ENCODE data around the gene ZNF430. TPM values are rescaled to one million over a fixed set of nuclear protein-coding genes. Genes with fewer than 3 reads are reported as not detected.
"Not testable (repeated sequence)": the region's sequence is repeated elsewhere in the genome, so short reads cannot be mapped to it uniquely, and the experiment has no call there.

The ZNF430 gene
- total RNA-seq (10 to 100 TPM; 20.3 to 32.4 (median 26.0) TPM), polyA plus RNA-seq (1 to 10 TPM; 3.3 to 5.5 (median 3.9) TPM)
- long read RNA-seq, donor 1, partial matches to known transcripts = 0 of 2 reads
- long read RNA-seq, donor 1, other reads (novel, unspliced or antisense) = 0 of 2 reads
- long read RNA-seq, donor 2, partial matches to known transcripts = 0 of 3 reads
- long read RNA-seq, donor 2, other reads (novel, unspliced or antisense) = 0 of 3 reads

- Histone ChIP-seq H3K27ac (peak within 1 kb of the TSS; percentile 85 to 93 (median 92)), H3K4me1 (peaks cover 5 to 48% (median 27%) of the 10 kb centered on the region in 6 donors), H3K36me3 (peaks cover 0 to 30% (median 26%) of the 10 kb centered on the region in 6 donors), H3K4me3 (peak within 1 kb of the TSS; percentile 71 to 93 (median 84)), H3K27me3 (replicated peaks in 1 of 7) (no peaks in the 10 kb centered on the region), H3K9me3 (no peaks in the 10 kb centered on the region)
- intact Hi-C loops (cut with DNase I; ENCODE audit: low total_unique reads) = no loop called here
- DNase-seq = peak; percentile 94
- TF ChIP-seq POLR2AphosphoS5 (IDR thresholded peaks at IDR 0.05) (peak; percentile 90 to 92 (median 92)), CTCF (IDR thresholded peaks at IDR 0.05 in 8 of 11, conservative IDR thresholded peaks at IDR 0.05 in 3 of 11) (no peak), POLR2A (IDR thresholded peaks at IDR 0.05) (peak in 2 of 3 donors; percentile 24 to 51)
- WGBS, 5 donors = 3 to 5% (median 5%) methylated on average over 33 to 44 of the region's 44 CpGs
Measured at GRCh38 chr19:21020298-21021227, at the start of gene ZNF430. Gene ZNF430, plus strand, starts transcription at chr19:21020657. Its CDS starts 144 bp downstream, at chr19:21020801.

GRCh38 chr19:20992788-20993187 is 27.7 kb upstream of the ZNF430 start:
- H3K4me1 ChIP-seq; H3K4me3 ChIP-seq; DNase-seq; H3K27ac ChIP-seq; intact Hi-C loops (cut with DNase I; ENCODE audit: low total_unique reads); H3K27me3 ChIP-seq (replicated peaks in 1 of 7); H3K36me3 ChIP-seq: not testable (repeated sequence)
- 89 to 96% (median 90%) methylated on average over 2 of the region's 2 CpGs for WGBS, 5 donors
- H3K9me3 ChIP-seq = peaks cover 0 to 56% (median 34%) of the 10 kb centered on the region in 8 donors

DNA sequence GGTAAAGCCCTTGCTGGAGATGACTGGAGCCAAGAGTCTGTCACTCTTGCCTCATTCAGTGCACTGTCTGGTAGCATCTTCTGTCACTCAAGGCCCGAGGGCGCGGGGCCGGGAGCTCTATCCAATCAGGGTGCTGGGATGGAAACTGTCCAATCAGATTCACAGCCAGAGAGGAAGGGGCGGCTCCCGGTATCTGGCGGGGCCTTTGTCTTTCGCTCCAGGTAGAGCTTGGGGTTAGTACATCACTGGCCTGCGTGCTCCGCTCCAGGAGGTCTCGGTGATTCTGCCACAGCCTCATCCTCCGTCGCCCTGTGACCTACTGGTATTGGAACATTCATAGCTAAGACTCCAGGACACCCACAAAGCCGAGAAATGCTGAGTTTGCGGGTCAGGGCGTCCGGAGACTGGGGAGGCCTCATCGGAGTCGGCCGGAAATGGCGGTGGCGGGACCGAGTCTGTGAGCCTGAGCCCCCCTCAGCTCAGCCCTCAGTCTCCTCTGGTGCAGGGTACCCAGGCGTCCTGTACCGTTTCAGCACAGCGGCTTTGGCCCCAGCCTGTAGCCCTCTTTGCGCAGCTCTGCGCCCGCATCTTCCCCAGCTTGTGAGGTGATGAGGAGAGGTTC is 20.6 kb upstream of the ZNF430 start:
- intact Hi-C loops (cut with DNase I; ENCODE audit: low total_unique reads) = no loop called here
- H3K27ac ChIP-seq = no peak overlapping the region
- no peak for TF ChIP-seq POLR2A (IDR thresholded peaks at IDR 0.05)
- TF ChIP-seq POLR2AphosphoS5 (IDR thresholded peaks at IDR 0.05) = peak in 2 of 3 donors; percentile 14 to 63
- TF ChIP-seq CTCF (IDR thresholded peaks at IDR 0.05 in 8 of 11, conservative IDR thresholded peaks at IDR 0.05 in 3 of 11) = no peak
- H3K27me3 ChIP-seq (replicated peaks in 1 of 7) = no peaks in the 10 kb centered on the region
- H3K4me3 ChIP-seq = peak overlapping the region; percentile 26 to 74 (median 38)
- peak; percentile 88 for DNase-seq
- H3K36me3 ChIP-seq = no peaks in the 10 kb centered on the region
- H3K9me3 ChIP-seq = no peaks in the 10 kb centered on the region
- peaks cover 0 to 16% (median 11%) of the 10 kb centered on the region in 6 donors for H3K4me1 ChIP-seq
- WGBS, 5 donors = 0 to 3% (median 2%) methylated on average over 13 to 29 of the region's 29 CpGs

- WGBS, 5 donors = 8 to 19% (median 14%) methylated on average over 11 of the region's 11 CpGs
- H3K27me3 ChIP-seq (replicated peaks in 1 of 7); H3K9me3 ChIP-seq; DNase-seq; intact Hi-C loops (cut with DNase I; ENCODE audit: low total_unique reads): not testable (repeated sequence)
- H3K4me1 ChIP-seq = peaks cover 5 to 54% (median 27%) of the 10 kb centered on the region in 6 donors
- peaks cover 0 to 37% (median 29%) of the 10 kb centered on the region in 6 donors for H3K36me3 ChIP-seq
- peak overlapping the region; percentile 85 to 93 (median 92) for H3K27ac ChIP-seq
- peak overlapping the region; percentile 71 to 93 (median 84) for H3K4me3 ChIP-seq
Measured at GRCh38 chr19:21021238-21021637, 781 bp downstream of the ZNF430 start.
